MM.1S (cell line): ENCODE data around the gene LRRC25.

ENCODE experiments used
- DNase-seq: peaks from one replicate; pipeline ENCODE4 v3.0.0-alpha.2; 2015
- H2AFZ ChIP-seq: fragments of 300-600 bp; sonication (generic); 2 replicates; pipeline ENCODE4 v1.6.0; 2016; ENCODE audit warnings: antibody characterized with exemption, low read length
- H3F3A ChIP-seq: fragments of 300-600 bp; sonication (generic); 2 replicates; pipeline ENCODE4 v1.6.1; 2016; ENCODE audit warnings: mild to moderate bottlenecking, antibody characterized with exemption, low read length, moderate library complexity, mixed read lengths; ENCODE audit not compliant: insufficient read depth
- H3K27ac ChIP-seq: fragments of 300-600 bp; sonication (generic); 2 replicates; pipeline ENCODE4 v1.5.1; 2016; ENCODE audit warnings: mild to moderate bottlenecking, low read length
- H3K27me3 ChIP-seq: fragments of 300-600 bp; sonication (generic); replicated peaks from 2 replicates; pipeline ENCODE4 v1.6.0; 2016; ENCODE audit warnings: low read length; ENCODE audit not compliant: insufficient read depth
- H3K36me3 ChIP-seq: fragments of 300-600 bp; sonication (generic); replicated peaks from 2 replicates; pipeline ENCODE4 v1.6.1; 2016; ENCODE audit warnings: mild to moderate bottlenecking, low read length, mixed read lengths; ENCODE audit not compliant: insufficient read depth
- H3K4me1 ChIP-seq: fragments of 300-600 bp; sonication (generic); 2 replicates; pipeline ENCODE4 v1.6.1; 2016; ENCODE audit warnings: low read length, mixed read lengths
- H3K4me2 ChIP-seq: fragments of 300-600 bp; sonication (generic); 2 replicates; pipeline ENCODE4 v1.6.0; 2016; ENCODE audit warnings: low read depth, low read length
- H3K4me3 ChIP-seq: fragments of 300-600 bp; sonication (generic); 2 replicates; pipeline ENCODE4 v1.5.1; 2016; ENCODE audit warnings: low read length, mixed read lengths
- H3K79me2 ChIP-seq: fragments of 300-600 bp; sonication (generic); 2 replicates; pipeline ENCODE4 v1.6.1; 2016; ENCODE audit warnings: mixed run types, low read length, mixed read lengths
- H3K9ac ChIP-seq: fragments of 300-600 bp; sonication (generic); 2 replicates; pipeline ENCODE4 v1.6.1; 2016; ENCODE audit warnings: low read length, mixed read lengths
- H3K9me2 ChIP-seq: fragments of 300-600 bp; sonication (generic); replicated peaks from 2 replicates; pipeline ENCODE4 v1.6.1; 2016; ENCODE audit warnings: mild to moderate bottlenecking, low read length, mixed read lengths; ENCODE audit not compliant: insufficient read depth
- H3K9me3 ChIP-seq: fragments of 300-600 bp; sonication (generic); replicated peaks from 2 replicates; pipeline ENCODE4 v1.6.1; 2016; ENCODE audit warnings: mild to moderate bottlenecking, low read length, mixed read lengths; ENCODE audit not compliant: insufficient read depth
- H4K20me1 ChIP-seq: fragments of 300-600 bp; sonication (generic); 2 replicates; pipeline ENCODE4 v1.6.1; 2016; ENCODE audit warnings: mild to moderate bottlenecking, low read length, moderate library complexity, mixed read lengths; ENCODE audit not compliant: insufficient read depth
- CTCF ChIP-seq: fragments of 300-600 bp; sonication (generic); IDR thresholded peaks from 2 replicates; pipeline ENCODE4 v1.5.1; 2016; ENCODE audit warnings: antibody characterized with exemption, low read length, mixed read lengths
- EZH2 ChIP-seq: fragments of 300-600 bp; sonication (generic); optimal IDR thresholded peaks from 2 replicates; pipeline ENCODE3; 2017; ENCODE audit warnings: low read depth, mild to moderate bottlenecking, antibody characterized with exemption, low read length, mixed read lengths
- EZH2phosphoT487 ChIP-seq: fragments of 300-600 bp; sonication (generic); IDR thresholded peaks from 2 replicates; pipeline ENCODE4 v1.6.1; 2018; ENCODE audit warnings: antibody characterized with exemption, low read length

LRRC25 gene

GRCh38 chr19:18439025-18439909 is 41.8 kb upstream of the LRRC25 start:
- Histone ChIP-seq H3K27me3 (peaks cover 4% of the 10 kb centered on the region; the same call in 1 of the 2 replicates), H3K9ac (no peak overlapping the region), H4K20me1 (no peaks in the 10 kb centered on the region), H3K36me3 (no peaks in the 10 kb centered on the region), H3K4me2 (no peak overlapping the region), H3F3A (peaks cover 17% of the 10 kb centered on the region; the same call in 1 of the 2 replicates), H3K79me2 (peaks cover 6% of the 10 kb centered on the region; the same call in 1 of the 2 replicates), H2AFZ (no peak overlapping the region), H3K27ac (no peak overlapping the region), H3K4me3 (no peak overlapping the region), H3K4me1 (no peaks in the 10 kb centered on the region), H3K9me3 (no peaks in the 10 kb centered on the region), H3K9me2 (no peaks in the 10 kb centered on the region)
- TF ChIP-seq CTCF = no peak
- no peak for TF ChIP-seq EZH2phosphoT487
- no peak for DNase-seq

GRCh38 chr19:18438331-18439024 is 41.1 kb upstream of the LRRC25 start:
- Histone ChIP-seq H3K9me3 (no peaks in the 10 kb centered on the region), H3K9me2 (no peaks in the 10 kb centered on the region), H4K20me1 (no peaks in the 10 kb centered on the region), H3K4me3 (no peak overlapping the region), H3K4me2 (peak overlapping the region; percentile 64; the same call in 1 of the 2 replicates), H3F3A (peaks cover 17% of the 10 kb centered on the region; the same call in 1 of the 2 replicates), H3K36me3 (no peaks in the 10 kb centered on the region), H3K27me3 (peaks cover 8% of the 10 kb centered on the region; the same call in 1 of the 2 replicates), H2AFZ (no peak overlapping the region), H3K27ac (no peak overlapping the region), H3K79me2 (peaks cover 4% of the 10 kb centered on the region; the same call in 1 of the 2 replicates), H3K4me1 (no peaks in the 10 kb centered on the region), H3K9ac (no peak overlapping the region)
- TF ChIP-seq CTCF (no peak), EZH2phosphoT487 (no peak), EZH2 (no peak)
- DNase-seq = no peak

- peak within 1 kb of the TSS; percentile 64 for H3K4me2 ChIP-seq
- H3K36me3 ChIP-seq = no peaks in the 10 kb centered on the region
- no peaks in the 10 kb centered on the region for H3K4me1 ChIP-seq
- peak within 1 kb of the TSS; percentile 36; the same call in 1 of the 2 replicates for H3K4me3 ChIP-seq
- no peak within 1 kb of the TSS for H3K9ac ChIP-seq
- H3F3A ChIP-seq = peaks cover 17% of the 10 kb centered on the region; the same call in 1 of the 2 replicates
- H3K79me2 ChIP-seq = no peaks in the 10 kb centered on the region
- no peaks in the 10 kb centered on the region for H3K9me3 ChIP-seq
- DNase-seq = no peak
- H3K9me2 ChIP-seq = no peaks in the 10 kb centered on the region
- H3K27me3 ChIP-seq = peaks cover 14% of the 10 kb centered on the region; the same call in 1 of the 2 replicates
- no peak within 1 kb of the TSS for H3K27ac ChIP-seq
- no peak for TF ChIP-seq EZH2phosphoT487
- no peak for TF ChIP-seq EZH2
- no peak for TF ChIP-seq CTCF
- 0 out of 2 replicates have a peak within 1 kb of the TSS, but pooled peaks have one; percentile 7 for H2AFZ ChIP-seq
- H4K20me1 ChIP-seq = no peaks in the 10 kb centered on the region
These were observed 40.3 kb upstream of the LRRC25 start, which contains the start of gene ISYNA1 for GRCh38 chr19:18437491-18438330. TSS of gene ISYNA1 (minus strand) at chr19:18438133. CDS start at chr19:18437979, 154 bp downstream.
